ENCODE results near the gene BEND6. TPM values are rescaled to one million over a fixed set of nuclear protein-coding genes. Genes with fewer than 3 reads are reported as not detected.

Gene BEND6
- total RNA-seq, 4 donors from 2014 or later: not detected

- Histone ChIP-seq H3K9me3 (no peaks in the 10 kb centered on the region), H3K4me1 (no peaks in the 10 kb centered on the region), H3K36me3 (no peaks in the 10 kb centered on the region), H3K27me3 (no peaks in the 10 kb centered on the region), H3K4me3 (no peak overlapping the region), H3K27ac (no peak overlapping the region)
- TF ChIP-seq EP300 (IDR thresholded peaks at IDR 0.05): no peak
- no peak for TF ChIP-seq POLR2AphosphoS5 (IDR thresholded peaks at IDR 0.05)
- no peak for TF ChIP-seq POLR2A (IDR thresholded peaks at IDR 0.05)
- no peak for TF ChIP-seq CTCF (IDR thresholded peaks at IDR 0.05)
- DNase-seq (ENCODE audit: low spot score in 2 of 2): no peak
- WGBS: 85% methylated on average over 4 of the region's 4 CpGs
Measured at GRCh38 chr6:56934876-56935275, 20.0 kb upstream of the BEND6 start.

GRCh38 chr6:56936466-56936865, 18.4 kb upstream of the BEND6 start:
- no peak overlapping the region for H3K27ac ChIP-seq
- H3K4me3 ChIP-seq: no peak overlapping the region
- H3K36me3 ChIP-seq: no peaks in the 10 kb centered on the region
- no peaks in the 10 kb centered on the region for H3K27me3 ChIP-seq
- no peaks in the 10 kb centered on the region for H3K4me1 ChIP-seq
- no peak for TF ChIP-seq POLR2A (IDR thresholded peaks at IDR 0.05)
- TF ChIP-seq CTCF (IDR thresholded peaks at IDR 0.05): no peak
- TF ChIP-seq EP300 (IDR thresholded peaks at IDR 0.05): no peak
- no peak for TF ChIP-seq POLR2AphosphoS5 (IDR thresholded peaks at IDR 0.05)
- H3K9me3 ChIP-seq: peaks cover 3% of the 10 kb centered on the region
- DNase-seq (ENCODE audit: low spot score in 2 of 2): no peak
- WGBS: 75% methylated on average over 4 of the region's 4 CpGs

GRCh38 chr6:56938649-56939191, 16.2 kb upstream of the BEND6 start:
- TF ChIP-seq POLR2AphosphoS5 (IDR thresholded peaks at IDR 0.05) (no peak), CTCF (IDR thresholded peaks at IDR 0.05) (no peak), POLR2A (IDR thresholded peaks at IDR 0.05) (no peak), EP300 (IDR thresholded peaks at IDR 0.05) (no peak)
- H3K27ac ChIP-seq: no peak overlapping the region
- no peaks in the 10 kb centered on the region for H3K4me1 ChIP-seq
- H3K36me3 ChIP-seq: no peaks in the 10 kb centered on the region
- no peak overlapping the region for H3K4me3 ChIP-seq
- 17% methylated on average over 1 of the region's 1 CpG for WGBS
- H3K27me3 ChIP-seq: no peaks in the 10 kb centered on the region
- DNase-seq (ENCODE audit: low spot score in 2 of 2): no peak
- H3K9me3 ChIP-seq: peaks cover 4% of the 10 kb centered on the region

GRCh38 chr6:56940463-56940862, 14.4 kb upstream of the BEND6 start:
- DNase-seq (ENCODE audit: low spot score in 2 of 2): no peak
- H3K36me3 ChIP-seq: no peaks in the 10 kb centered on the region
- no peaks in the 10 kb centered on the region for H3K27me3 ChIP-seq
- H3K4me1 ChIP-seq: no peaks in the 10 kb centered on the region
- H3K27ac ChIP-seq: no peak overlapping the region
- H3K4me3 ChIP-seq: no peak overlapping the region
- H3K9me3 ChIP-seq: peaks cover 4% of the 10 kb centered on the region
- WGBS: 95% methylated on average over 5 of the region's 5 CpGs
- TF ChIP-seq EP300 (IDR thresholded peaks at IDR 0.05) (no peak), CTCF (IDR thresholded peaks at IDR 0.05) (no peak), POLR2AphosphoS5 (IDR thresholded peaks at IDR 0.05) (no peak), POLR2A (IDR thresholded peaks at IDR 0.05) (no peak)

GRCh38 chr6:56940977-56941376, 13.9 kb upstream of the BEND6 start:
- Histone ChIP-seq H3K4me3 (no peak overlapping the region), H3K27ac (no peak overlapping the region), H3K4me1 (no peaks in the 10 kb centered on the region), H3K36me3 (no peaks in the 10 kb centered on the region), H3K9me3 (peaks cover 4% of the 10 kb centered on the region), H3K27me3 (no peaks in the 10 kb centered on the region)
- TF ChIP-seq EP300 (IDR thresholded peaks at IDR 0.05): no peak
- TF ChIP-seq CTCF (IDR thresholded peaks at IDR 0.05): no peak
- no peak for TF ChIP-seq POLR2A (IDR thresholded peaks at IDR 0.05)
- TF ChIP-seq POLR2AphosphoS5 (IDR thresholded peaks at IDR 0.05): no peak
- DNase-seq (ENCODE audit: low spot score in 2 of 2): no peak
